Endothelial cell of umbilical vein (primary cell): ENCODE results near the gene ZNF22. TPM values are rescaled to one million over a fixed set of nuclear protein-coding genes. Genes with fewer than 3 reads are reported as not detected.

Source experiments
- BruUV-seq: library from RNA; stranded (reverse); fragments of 400-500 nt; replicated peaks from 2 replicates; lab custom pipeline; 2021; lab: Mats Ljungman, UMichigan
- CTCF ChIA-PET: fragments of 300-600, 350-600 bp; sonication (Branson Sonifier 250); formaldehyde crosslinking; loops from one replicate; lab custom pipeline; 2021; ENCODE audit warnings: antibody characterized with exemption, inconsistent platforms; lab: Charles Lee
- POLR2A ChIA-PET: fragments of 300-600, 350-600 bp; sonication (Branson Sonifier 250); formaldehyde crosslinking; loops from one replicate; lab custom pipeline; 2021; ENCODE audit warnings: antibody characterized with exemption, inconsistent platforms; lab: Charles Lee
- DNase-seq: peaks from one replicate; pipeline ENCODE4 v3.0.0-alpha.2; 2011; ENCODE audit warnings: low read depth, low spot score
- FAIRE-seq: peaks from 2 replicates; lab custom pipeline; 2011; peaks lifted over from hg19 to GRCh38; lab: Jason Lieb, UNC
- H2AFZ ChIP-seq: 2 replicates; pipeline ENCODE4 v1.6.0; 2012; ENCODE audit warnings: low read depth, low read length, control low read depth, inconsistent platforms
- H3K27ac ChIP-seq: 2 replicates; pipeline ENCODE4 v1.5.1; 2011; ENCODE audit warnings: low read depth, mild to moderate bottlenecking, control low read depth, low read length, moderate library complexity; ENCODE audit not compliant: insufficient read depth
- H3K27me3 ChIP-seq, 2 experiments: 2 replicates each; pipeline versions ENCODE4 v1.6.0 to v1.6.1; 2011; ENCODE audit warnings: low read length in 2 of 2, mixed read lengths in 1 of 2; ENCODE audit not compliant: control insufficient read depth in 2 of 2, insufficient read depth in 2 of 2
- H3K36me3 ChIP-seq, 2 experiments: 2 replicates in 1 of 2; 3 replicates in 1 of 2; pipeline ENCODE4 v1.5.1; 2011; ENCODE audit warnings: low read length in 2 of 2, mild to moderate bottlenecking in 1 of 2, moderate library complexity in 1 of 2; ENCODE audit not compliant: control insufficient read depth in 2 of 2, insufficient read depth in 2 of 2; ENCODE audit errors: extremely low read depth in 1 of 2
- H3K4me1 ChIP-seq: 3 replicates; pipeline ENCODE4 v1.5.1; 2011; ENCODE audit warnings: mild to moderate bottlenecking, low read length; ENCODE audit not compliant: control insufficient read depth, insufficient read depth; ENCODE audit errors: extremely low read depth
- H3K4me2 ChIP-seq: 2 replicates; pipeline ENCODE4 v1.6.1; 2011; ENCODE audit warnings: low read length, control low read depth, mixed read lengths; ENCODE audit not compliant: insufficient read depth
- H3K4me3 ChIP-seq, 3 experiments: fragments of 200-600 bp in 1 of 3; sonication (generic), shearing (Covaris generic) in 1 of 3; replicated peaks in 1 of 3; 2 replicates each; pipeline ENCODE4 v1.5.1; 2011 to 2016; ENCODE audit warnings: control low read depth in 3 of 3, low read length in 3 of 3, mild to moderate bottlenecking in 2 of 3, inconsistent platforms in 1 of 3, low read depth in 1 of 3, moderate library complexity in 1 of 3; ENCODE audit not compliant: insufficient read depth in 1 of 3
- H3K79me2 ChIP-seq: 2 replicates; pipeline ENCODE4 v1.6.0; 2012; ENCODE audit warnings: low read length, inconsistent platforms; ENCODE audit not compliant: control insufficient read depth, insufficient read depth
- H3K9ac ChIP-seq: replicated peaks from 2 replicates; pipeline ENCODE3; 2011; ENCODE audit warnings: low read length, control low read depth; ENCODE audit not compliant: insufficient read depth; ENCODE audit errors: extremely low read depth
- H3K9me1 ChIP-seq: replicated peaks from 3 replicates; pipeline ENCODE4 v1.6.0; 2011; ENCODE audit warnings: mild to moderate bottlenecking, low read length; ENCODE audit not compliant: control insufficient read depth, insufficient read depth; ENCODE audit errors: extremely low read depth
- H3K9me3 ChIP-seq: replicated peaks from 2 replicates; pipeline ENCODE4 v1.5.1; 2012; ENCODE audit warnings: low read length, inconsistent platforms; ENCODE audit not compliant: control insufficient read depth, insufficient read depth
- H4K20me1 ChIP-seq: replicated peaks from 2 replicates; pipeline ENCODE3; 2011; ENCODE audit warnings: mild to moderate bottlenecking, low read length; ENCODE audit not compliant: control insufficient read depth, insufficient read depth; ENCODE audit errors: extremely low read depth
- CTCF ChIP-seq, 2 donors: IDR thresholded peaks; 1 replicate in 1 of 2; 2 replicates in 1 of 2; pipeline ENCODE4 v1.5.1; 2011; ENCODE audit warnings: low read length in 2 of 2, mild to moderate bottlenecking in 2 of 2, moderate library complexity in 2 of 2, control low read depth in 1 of 2, inconsistent platforms in 1 of 2, low read depth in 1 of 2; ENCODE audit not compliant: insufficient read depth in 1 of 2; ENCODE audit errors: extremely low read depth in 1 of 2
- EZH2 ChIP-seq: IDR thresholded peaks from 2 replicates; pipeline ENCODE4 v1.6.1; 2012; ENCODE audit warnings: borderline replicate concordance, low read depth, mild to moderate bottlenecking, moderate library complexity, low read length, inconsistent platforms; ENCODE audit not compliant: severe bottlenecking
- FOS ChIP-seq: IDR thresholded peaks from 2 replicates; pipeline ENCODE4 v1.6.1; 2011; ENCODE audit warnings: mild to moderate bottlenecking, low read length, moderate library complexity, borderline replicate concordance; ENCODE audit not compliant: insufficient read depth
- GATA2 ChIP-seq: IDR thresholded peaks from 2 replicates; pipeline ENCODE4 v1.7.0; 2011; ENCODE audit warnings: low read depth, mild to moderate bottlenecking, moderate library complexity, mixed read lengths, low read length; ENCODE audit not compliant: insufficient read length, insufficient read depth
- JUN ChIP-seq: IDR thresholded peaks from 2 replicates; pipeline ENCODE4 v1.6.1; 2011; ENCODE audit warnings: borderline replicate concordance, low read depth; ENCODE audit not compliant: insufficient read length, insufficient read depth
- MAX ChIP-seq: IDR thresholded peaks from 2 replicates; pipeline ENCODE4 v1.6.1; 2011; ENCODE audit not compliant: insufficient read depth, insufficient read length
- MYC ChIP-seq: IDR thresholded peaks from one replicate; pipeline ENCODE4 v1.6.1; 2011; ENCODE audit warnings: mild to moderate bottlenecking, low read depth, low read length
- POLR2A ChIP-seq: IDR thresholded peaks from 2 replicates; pipeline ENCODE4 v1.6.1; 2012; ENCODE audit warnings: low read depth, mild to moderate bottlenecking, control low read depth, low read length
- POLR2AphosphoS5 ChIP-seq: IDR thresholded peaks from 2 replicates; pipeline ENCODE4 v1.6.1; 2012; ENCODE audit warnings: low read depth, mild to moderate bottlenecking, control low read depth, low read length, moderate library complexity; ENCODE audit not compliant: insufficient read depth
- dilution Hi-C: fragments of 300-500 bp; cut with MboI; formaldehyde crosslinking; loops from one replicate; pipeline ENCODE4 v1.15.0; 2019; ENCODE audit warnings: low sequenced_read_pairs; ENCODE audit not compliant: extremely low pct_ligation_motif_present
- intact Hi-C: fragments of 100-400 bp; cut with micrococcal nuclease; formaldehyde crosslinking; loops from one replicate; pipeline ENCODE4 v1.10.0; 2022
- polyA plus RNA-seq, 4 experiments: library from polyadenylated mRNA; depleted of rRNA in 3 of 4; stranded (reverse) in 3 of 4; unstranded in 1 of 4; fragments of >200 nt; gene quantifications; 2 replicates each; pipeline versions ENCODE4 v1.2.1 to v1.2.3, GENCODE V29; 2011 to 2012; ENCODE audit warnings: missing spikeins in 1 of 4
- total RNA-seq: library from RNA; stranded (reverse); gene quantifications from 2 replicates; pipeline ENCODE4 v1.2.3, GENCODE V29; 2021

Gene ZNF22
- total and polyA plus RNA-seq, 2 donors (not counting 3 experiments of a cell fraction or from before 2014, with no cell fraction given) = 21.0 to 48.7 TPM

GRCh38 chr10:44960482-44961229 is 40.1 kb upstream of the ZNF22 start:
- no peaks in the 10 kb centered on the region for H4K20me1 ChIP-seq
- ChIA-PET CTCF (interaction anchor here (1.5 to 3.5 kb wide), 1 partner anchor 28 kb away, joined by 6 to 10 read pairs; no protein-coding TSS in a partner anchor), POLR2A (no interaction called here)
- no peaks in the 10 kb centered on the region for H3K79me2 ChIP-seq
- H3K36me3 ChIP-seq = no peaks in the 10 kb centered on the region
- H3K27ac ChIP-seq = no peak overlapping the region
- dilution Hi-C loops (no loop called here), intact Hi-C loops (no loop called here)
- TF ChIP-seq POLR2A (no peak), MAX (no peak), JUN (no peak), MYC (no peak), GATA2 (no peak)
- DNase-seq (no peak), FAIRE-seq (no peak)
- no peak overlapping the region for H3K9ac ChIP-seq
- no peaks in the 10 kb centered on the region for H3K9me3 ChIP-seq
- H2AFZ ChIP-seq = no peak overlapping the region
- no peak overlapping the region for H3K4me3 ChIP-seq
- no TSS peak for BruUV-seq
- no peaks in the 10 kb centered on the region for H3K27me3 ChIP-seq
- H3K4me1 ChIP-seq = peaks cover 11% of the 10 kb centered on the region
- no peak overlapping the region for H3K4me2 ChIP-seq
- no peaks in the 10 kb centered on the region for H3K9me1 ChIP-seq

GRCh38 chr10:44961230-44961571 is 39.5 kb upstream of the ZNF22 start:
- Histone ChIP-seq H3K9me3 (no peaks in the 10 kb centered on the region), H3K9ac (no peak overlapping the region), H3K27ac (no peak overlapping the region), H3K27me3 (no peaks in the 10 kb centered on the region), H3K9me1 (no peaks in the 10 kb centered on the region), H3K36me3 (no peaks in the 10 kb centered on the region), H4K20me1 (no peaks in the 10 kb centered on the region), H2AFZ (no peak overlapping the region), H3K4me2 (no peak overlapping the region), H3K79me2 (no peaks in the 10 kb centered on the region), H3K4me1 (peaks cover 11% of the 10 kb centered on the region), H3K4me3 (no peak overlapping the region)
- CTCF ChIA-PET = interaction anchor here (3.5 kb wide), 1 partner anchor 28 kb away, joined by 10 read pairs; no protein-coding TSS in a partner anchor
- TF ChIP-seq MAX = no peak
- no peak for TF ChIP-seq CTCF (IDR thresholded peaks at IDR 0.05; ENCODE audit: extremely low read depth in 1 of 2, insufficient read depth in 1 of 2, low read depth in 1 of 2, low read length in 2 of 2)
- TF ChIP-seq MYC = no peak
- no peak for TF ChIP-seq POLR2AphosphoS5
- no peak for TF ChIP-seq FOS
- TF ChIP-seq JUN = no peak
- no peak for TF ChIP-seq GATA2
- TF ChIP-seq POLR2A = no peak
- TF ChIP-seq EZH2 = no peak
- FAIRE-seq (no peak), DNase-seq (no peak)
- dilution Hi-C loops (no loop called here), intact Hi-C loops (no loop called here)
- no TSS peak for BruUV-seq
- POLR2A ChIA-PET = no interaction called here
